Measurements from ENCODE around the gene AKT1S1.

AKT1S1 gene

DNA sequence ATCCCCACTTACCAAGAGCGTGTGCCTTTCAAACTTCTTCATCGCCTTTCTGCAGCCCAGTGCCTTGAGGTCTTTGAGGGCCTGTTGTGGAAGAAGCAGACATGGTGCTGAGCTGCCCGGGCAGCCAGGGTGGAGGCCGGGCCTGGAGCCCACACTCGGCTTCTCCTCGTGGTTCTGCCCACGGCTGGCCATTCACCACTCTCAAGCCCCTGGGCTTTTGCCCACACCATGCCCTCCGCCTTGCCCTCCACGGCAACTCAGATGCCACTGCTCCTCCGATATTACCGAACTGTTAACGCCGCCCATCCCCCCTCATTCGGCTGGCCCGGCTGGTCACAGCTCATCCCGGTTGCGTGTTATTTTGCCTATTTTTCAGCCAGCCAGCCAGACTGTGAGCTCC lies 14.2 kb upstream of the AKT1S1 start:
- TF ChIP-seq, protein P1, sequence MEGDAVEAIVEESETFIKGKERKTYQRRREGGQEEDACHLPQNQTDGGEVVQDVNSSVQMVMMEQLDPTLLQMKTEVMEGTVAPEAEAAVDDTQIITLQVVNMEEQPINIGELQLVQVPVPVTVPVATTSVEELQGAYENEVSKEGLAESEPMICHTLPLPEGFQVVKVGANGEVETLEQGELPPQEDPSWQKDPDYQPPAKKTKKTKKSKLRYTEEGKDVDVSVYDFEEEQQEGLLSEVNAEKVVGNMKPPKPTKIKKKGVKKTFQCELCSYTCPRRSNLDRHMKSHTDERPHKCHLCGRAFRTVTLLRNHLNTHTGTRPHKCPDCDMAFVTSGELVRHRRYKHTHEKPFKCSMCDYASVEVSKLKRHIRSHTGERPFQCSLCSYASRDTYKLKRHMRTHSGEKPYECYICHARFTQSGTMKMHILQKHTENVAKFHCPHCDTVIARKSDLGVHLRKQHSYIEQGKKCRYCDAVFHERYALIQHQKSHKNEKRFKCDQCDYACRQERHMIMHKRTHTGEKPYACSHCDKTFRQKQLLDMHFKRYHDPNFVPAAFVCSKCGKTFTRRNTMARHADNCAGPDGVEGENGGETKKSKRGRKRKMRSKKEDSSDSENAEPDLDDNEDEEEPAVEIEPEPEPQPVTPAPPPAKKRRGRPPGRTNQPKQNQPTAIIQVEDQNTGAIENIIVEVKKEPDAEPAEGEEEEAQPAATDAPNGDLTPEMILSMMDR (IDR thresholded peaks at IDR 0.05), result no peak
- DNase-seq (ENCODE audit: low spot score), result no peak
- Histone ChIP-seq H3K4me3 (no peak overlapping the region), H3K27ac (no peak overlapping the region)

DNA sequence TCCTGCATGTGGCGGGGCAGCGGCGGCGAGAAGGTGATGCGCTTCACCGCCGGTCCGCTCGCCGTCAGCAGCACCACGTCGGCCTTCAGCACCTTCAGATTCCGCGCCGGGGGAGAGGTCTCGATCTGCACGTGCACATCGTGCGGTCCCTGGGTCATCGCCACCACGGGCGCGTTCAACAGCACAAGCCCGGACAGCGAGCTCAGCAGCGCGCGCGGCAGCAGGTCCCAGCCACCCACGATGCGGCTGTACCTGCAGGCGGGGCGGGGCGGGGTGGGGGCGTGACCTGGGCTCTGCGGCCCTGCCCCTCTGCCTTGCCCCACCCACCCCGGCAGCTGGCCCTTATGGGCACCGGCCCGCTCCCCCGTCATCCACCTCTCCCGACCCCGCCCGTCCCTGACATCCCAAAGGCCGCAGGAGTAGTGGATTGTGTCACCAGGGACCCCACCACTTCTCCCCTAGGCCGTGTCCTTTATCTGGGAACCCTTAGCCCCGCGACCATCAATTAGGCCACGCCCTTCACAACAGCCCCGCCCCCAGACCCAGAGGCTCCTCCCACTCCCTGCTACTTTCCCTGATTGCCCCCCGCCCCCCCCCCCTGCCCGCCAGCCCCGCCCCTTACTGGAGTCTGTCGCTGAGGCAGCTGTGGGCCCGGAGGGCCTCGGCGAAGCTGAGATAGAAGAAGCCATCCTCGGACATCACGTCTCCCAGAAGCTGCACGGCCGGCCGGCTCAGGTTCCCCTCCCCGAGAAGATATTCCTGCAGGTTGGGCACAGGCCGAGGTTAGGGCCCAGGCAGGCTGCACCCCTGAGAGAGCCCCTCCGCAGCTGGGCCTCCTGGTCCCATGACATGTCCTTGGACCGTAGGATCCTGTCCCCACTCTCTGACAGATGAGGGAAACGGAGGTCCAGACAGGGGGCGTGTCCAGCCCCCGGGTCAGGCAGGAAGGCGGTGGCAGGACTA lies 13.5 kb upstream of the AKT1S1 start:
- Histone ChIP-seq H3K27ac (no peak overlapping the region), H3K4me3 (peak overlapping the region; percentile 60)
- TF ChIP-seq, protein P1 (IDR thresholded peaks at IDR 0.05), result peak; percentile 17
- no peak for DNase-seq (ENCODE audit: low spot score)

DNA sequence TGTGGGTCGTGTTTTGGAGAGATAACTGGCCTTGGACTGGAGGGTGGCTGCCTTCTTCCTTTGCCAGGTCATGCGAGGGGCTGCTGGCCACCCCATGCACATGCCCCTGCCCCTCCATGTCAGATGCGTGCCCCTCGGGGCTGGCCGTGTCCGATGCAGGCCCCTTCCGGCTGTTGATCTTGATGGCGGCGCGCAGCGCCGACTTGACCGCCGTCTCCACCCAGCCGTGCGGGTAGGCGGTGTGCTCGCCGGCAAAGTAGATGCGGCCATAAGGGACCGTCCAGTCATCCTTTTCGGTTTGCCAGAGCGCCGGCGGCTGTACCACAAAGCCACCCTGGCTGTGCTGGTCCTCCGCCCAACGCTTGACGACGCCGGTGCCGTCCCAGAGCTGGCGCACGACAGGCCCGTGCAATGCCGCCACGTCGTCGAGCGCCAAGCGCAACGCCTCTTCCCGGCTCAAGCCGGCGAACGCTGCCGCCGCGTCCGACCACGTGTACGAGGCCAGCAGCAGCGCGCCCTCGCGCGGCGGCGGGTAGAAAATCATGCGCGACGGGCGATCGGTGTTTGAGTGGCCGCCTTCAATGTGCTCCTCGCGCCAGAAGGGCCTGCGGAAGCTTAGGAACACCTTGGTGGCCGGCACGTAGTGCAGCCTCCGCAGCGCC lies 12.7 kb upstream of the AKT1S1 start:
- TF ChIP-seq, protein P1 (IDR thresholded peaks at IDR 0.05), result peak; percentile 55
- Histone ChIP-seq H3K4me3 (peak overlapping the region; percentile 60), H3K27ac (no peak overlapping the region)
- DNase-seq (ENCODE audit: low spot score), result no peak

DNA sequence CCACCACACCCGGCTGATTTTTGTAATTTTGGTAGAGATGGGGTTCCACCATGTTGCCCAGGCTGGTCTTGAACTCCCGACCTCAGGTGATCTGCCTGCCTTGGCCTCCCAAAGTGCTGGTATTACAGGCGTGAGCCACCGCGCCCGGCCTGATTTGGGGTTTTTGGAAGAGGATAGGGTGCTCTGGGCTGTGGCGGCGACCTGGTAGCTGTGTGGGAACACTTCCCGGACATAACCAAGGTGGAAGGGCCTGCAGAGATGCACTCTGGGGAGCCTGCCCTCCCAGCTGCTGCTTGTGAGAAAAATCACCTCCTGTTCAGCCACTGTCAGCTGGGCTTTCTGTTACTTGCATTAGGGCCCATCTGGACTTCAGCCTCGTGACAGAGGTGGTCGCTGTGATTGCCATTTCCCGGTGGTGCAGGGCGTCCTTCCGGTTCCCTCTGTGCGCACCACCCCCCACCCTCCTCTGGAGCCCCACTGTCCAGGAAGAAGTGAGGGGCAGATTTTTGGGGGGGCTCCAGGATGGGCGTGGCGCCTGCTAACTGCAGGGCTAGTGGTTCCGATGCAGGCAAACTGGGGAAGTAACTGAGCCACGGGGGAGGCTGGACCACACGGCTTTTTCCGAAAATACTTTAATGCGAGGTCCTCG lies 12.0 kb upstream of the AKT1S1 start:
- no peak overlapping the region for H3K4me3 ChIP-seq
- no peak for DNase-seq (ENCODE audit: low spot score)
- no peak overlapping the region for H3K27ac ChIP-seq
- TF ChIP-seq, protein P1 (IDR thresholded peaks at IDR 0.05), result no peak

DNA sequence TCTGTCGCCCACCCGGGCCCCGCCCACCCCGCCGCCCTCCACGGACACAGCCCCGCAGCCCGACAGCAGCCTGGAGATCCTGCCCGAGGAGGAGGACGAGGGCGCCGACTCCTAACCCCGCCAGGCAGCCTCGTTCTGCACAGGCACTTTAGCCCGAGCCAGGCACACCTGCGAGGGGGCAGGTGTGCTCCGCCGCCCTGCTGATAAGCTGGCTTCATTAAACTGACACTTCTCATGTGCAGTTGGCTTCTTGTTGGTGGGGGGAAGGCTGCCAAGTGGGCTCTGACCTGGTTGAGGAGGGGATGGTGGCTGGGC lies 11.3 kb upstream of the AKT1S1 start:
- TF ChIP-seq, protein P1 (IDR thresholded peaks at IDR 0.05), result no peak
- DNase-seq (ENCODE audit: low spot score), result no peak
- H3K27ac ChIP-seq, result no peak overlapping the region
- H3K4me3 ChIP-seq, result no peak overlapping the region

DNA sequence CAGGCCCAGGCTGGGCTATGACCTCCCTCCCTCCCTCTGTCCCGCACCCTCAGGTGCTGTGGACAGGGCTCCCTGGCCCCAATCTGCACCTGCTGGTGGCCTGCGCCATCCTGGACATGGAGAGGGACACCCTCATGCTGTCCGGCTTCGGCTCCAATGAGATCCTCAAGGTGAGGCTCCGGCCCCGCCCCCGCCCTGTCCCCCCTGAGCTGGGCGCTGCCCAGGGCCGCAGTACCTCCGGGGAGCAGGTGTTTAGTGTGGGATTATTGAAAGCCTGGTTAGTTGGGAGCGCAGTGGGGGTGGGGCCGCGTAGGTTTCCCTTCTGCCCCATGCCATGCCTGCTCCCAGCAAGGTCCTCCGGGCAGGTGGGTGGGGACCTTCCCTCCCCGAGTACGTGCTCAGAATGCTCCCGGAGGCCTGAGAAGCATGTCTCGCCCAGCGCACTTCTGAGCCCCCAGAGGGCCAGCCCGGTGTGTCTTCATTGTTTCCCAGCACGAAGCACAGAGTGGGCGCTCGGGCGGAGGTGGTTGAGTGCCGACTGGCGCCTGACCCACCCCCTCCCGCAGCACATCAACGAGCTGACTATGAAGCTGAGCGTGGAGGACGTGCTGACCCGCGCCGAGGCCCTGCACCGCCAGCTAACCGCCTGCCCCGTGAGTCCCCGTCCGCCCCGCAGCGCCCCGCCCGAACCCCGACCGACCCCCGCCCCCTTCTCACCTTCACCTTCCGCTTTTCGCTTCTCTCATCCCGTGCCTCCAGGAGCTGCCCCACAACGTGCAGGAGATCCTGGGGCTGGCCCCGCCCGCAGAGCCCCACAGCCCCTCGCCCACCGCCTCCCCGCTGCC lies 10.7 kb upstream of the AKT1S1 start:
- no peak for DNase-seq (ENCODE audit: low spot score)
- no peak overlapping the region for H3K27ac ChIP-seq
- TF ChIP-seq, protein P1 (IDR thresholded peaks at IDR 0.05), result no peak
- H3K4me3 ChIP-seq, result no peak overlapping the region
